Neural crest cell (in vitro differentiated cells): ENCODE measurements around the gene ATP6V1A. TPM values are rescaled to one million over a fixed set of nuclear protein-coding genes. Genes with fewer than 3 reads are reported as not detected.
A peak's percentile ranks its signal among the peaks of the same experiment; 100 is the strongest.

ENCODE experiments used
- DNase-seq: peaks from one replicate; pipeline ENCODE4 v3.0.0; 2021; ENCODE audit warnings: low read depth, mixed read lengths, low spot score
- H3K27ac Mint-ChIP-seq: one replicate; pipeline ENCODE4 v1.8.0; 2021; ENCODE audit warnings: mild to moderate bottlenecking, mixed read lengths; ENCODE audit not compliant: unreplicated experiment
- H3K27me3 Mint-ChIP-seq: 2 replicates; pipeline ENCODE4 v1.8.0; 2021; ENCODE audit warnings: low read depth, mild to moderate bottlenecking, mixed read lengths
- H3K36me3 Mint-ChIP-seq: 2 replicates; pipeline ENCODE4 v1.8.0; 2021; ENCODE audit warnings: low read depth, mild to moderate bottlenecking, mixed read lengths
- H3K4me1 Mint-ChIP-seq: 2 replicates; pipeline ENCODE4 v1.8.0; 2021; ENCODE audit warnings: mixed read lengths
- H3K4me3 Mint-ChIP-seq: one replicate; pipeline ENCODE4 v1.8.0; 2021; ENCODE audit warnings: mild to moderate bottlenecking, mixed read lengths
- H3K9me3 Mint-ChIP-seq: 2 replicates; pipeline ENCODE4 v1.8.0; 2021; ENCODE audit warnings: mixed read lengths
- total RNA-seq: library from RNA; stranded (reverse); gene quantifications from 2 replicates; pipeline ENCODE4 v1.2.1, GENCODE V29; 2021
- TF ChIP-seq, protein P1 (sequence below): fragments of 200-600 bp; sonication (generic); conservative IDR thresholded peaks from 2 replicates; pipeline ENCODE4 v1.5.0; 2021; ENCODE audit warnings: antibody characterized with exemption, mild to moderate bottlenecking

The ATP6V1A gene
- total RNA-seq, 1 donor from 2014 or later, result 58.1 TPM

DNA sequence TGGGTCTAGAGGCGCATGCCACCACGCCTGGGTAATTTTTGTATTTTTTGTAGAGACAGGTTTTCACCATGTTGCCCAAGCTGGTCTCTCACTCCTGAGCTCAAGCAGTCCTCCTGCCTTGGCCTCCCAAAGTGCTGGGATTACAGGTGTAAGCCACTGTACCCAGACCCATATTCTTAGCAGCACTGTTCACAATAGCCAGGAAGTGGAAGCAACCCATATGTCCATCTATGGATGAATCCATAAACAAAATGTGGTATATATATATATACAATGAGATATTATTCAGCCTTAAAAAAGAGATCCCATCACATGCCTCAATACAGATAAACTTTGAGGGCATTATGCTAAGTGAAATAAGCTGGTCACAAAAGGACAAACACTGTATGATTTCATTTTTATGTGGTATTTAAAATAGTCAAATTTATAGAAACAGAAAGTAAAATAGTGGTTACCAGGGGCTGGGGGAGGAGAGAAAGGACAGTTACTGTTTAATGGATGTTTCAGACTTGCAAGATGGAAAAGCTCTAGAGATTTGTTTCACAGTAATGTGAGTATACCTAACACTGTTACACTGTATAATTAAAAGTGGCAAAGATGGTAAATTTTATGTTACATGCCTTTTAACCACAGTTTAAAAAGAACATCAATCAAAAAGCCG is 56.1 kb downstream of the ATP6V1A start:
- Mint-ChIP-seq H3K4me3 (no peak overlapping the region), H3K27me3 (no peaks in the 10 kb centered on the region), H3K27ac (no peak overlapping the region), H3K4me1 (no peaks in the 10 kb centered on the region), H3K36me3 (peaks cover 3% of the 10 kb centered on the region), H3K9me3 (no peaks in the 10 kb centered on the region)
- DNase-seq, result no peak
- TF ChIP-seq, protein P1, sequence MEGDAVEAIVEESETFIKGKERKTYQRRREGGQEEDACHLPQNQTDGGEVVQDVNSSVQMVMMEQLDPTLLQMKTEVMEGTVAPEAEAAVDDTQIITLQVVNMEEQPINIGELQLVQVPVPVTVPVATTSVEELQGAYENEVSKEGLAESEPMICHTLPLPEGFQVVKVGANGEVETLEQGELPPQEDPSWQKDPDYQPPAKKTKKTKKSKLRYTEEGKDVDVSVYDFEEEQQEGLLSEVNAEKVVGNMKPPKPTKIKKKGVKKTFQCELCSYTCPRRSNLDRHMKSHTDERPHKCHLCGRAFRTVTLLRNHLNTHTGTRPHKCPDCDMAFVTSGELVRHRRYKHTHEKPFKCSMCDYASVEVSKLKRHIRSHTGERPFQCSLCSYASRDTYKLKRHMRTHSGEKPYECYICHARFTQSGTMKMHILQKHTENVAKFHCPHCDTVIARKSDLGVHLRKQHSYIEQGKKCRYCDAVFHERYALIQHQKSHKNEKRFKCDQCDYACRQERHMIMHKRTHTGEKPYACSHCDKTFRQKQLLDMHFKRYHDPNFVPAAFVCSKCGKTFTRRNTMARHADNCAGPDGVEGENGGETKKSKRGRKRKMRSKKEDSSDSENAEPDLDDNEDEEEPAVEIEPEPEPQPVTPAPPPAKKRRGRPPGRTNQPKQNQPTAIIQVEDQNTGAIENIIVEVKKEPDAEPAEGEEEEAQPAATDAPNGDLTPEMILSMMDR, result no peak

DNA sequence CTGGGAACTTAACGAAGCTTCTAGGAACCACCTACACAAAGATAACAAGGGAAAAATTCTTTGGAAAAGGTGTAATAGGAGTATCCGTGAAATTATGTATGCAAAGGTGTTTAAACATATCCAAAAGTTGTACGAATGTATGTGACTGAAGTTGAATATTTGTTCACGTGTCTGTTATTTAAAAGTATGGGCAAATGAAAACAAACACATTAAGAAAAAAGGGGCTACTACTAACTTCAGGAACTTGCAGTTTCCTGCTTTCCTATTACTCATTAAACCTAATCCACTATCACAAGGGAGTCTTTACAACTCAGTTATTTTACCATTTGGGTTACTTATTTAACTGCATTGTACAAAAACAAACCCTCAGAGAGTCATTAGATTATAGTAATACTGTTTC is 57.8 kb downstream of the ATP6V1A start:
- Mint-ChIP-seq H3K4me1 (no peaks in the 10 kb centered on the region), H3K9me3 (no peaks in the 10 kb centered on the region), H3K27ac (no peak overlapping the region), H3K36me3 (peaks cover 3% of the 10 kb centered on the region), H3K4me3 (no peak overlapping the region), H3K27me3 (no peaks in the 10 kb centered on the region)
- DNase-seq, result no peak
- TF ChIP-seq, protein P1, result no peak

DNA sequence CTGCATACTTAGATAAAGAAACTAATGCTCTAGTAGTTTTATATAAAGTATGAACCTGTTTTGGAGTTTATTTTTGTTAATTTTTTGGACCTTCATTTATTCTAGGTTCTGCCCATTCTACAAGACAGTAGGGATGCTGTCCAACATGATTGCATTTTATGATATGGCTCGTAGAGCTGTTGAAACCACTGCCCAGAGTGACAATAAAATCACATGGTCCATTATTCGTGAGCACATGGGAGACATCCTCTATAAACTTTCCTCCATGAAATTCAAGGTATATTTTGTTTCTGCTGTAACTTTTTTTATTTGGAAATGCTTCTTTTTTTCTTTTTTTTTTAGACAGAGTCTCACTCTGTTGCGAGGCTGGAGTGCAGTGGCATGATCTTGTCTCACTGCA is 58.4 kb downstream of the ATP6V1A start:
- DNase-seq, result no peak
- Mint-ChIP-seq H3K27ac (no peak overlapping the region), H3K36me3 (peaks cover 3% of the 10 kb centered on the region), H3K4me1 (no peaks in the 10 kb centered on the region), H3K27me3 (no peaks in the 10 kb centered on the region), H3K4me3 (no peak overlapping the region), H3K9me3 (no peaks in the 10 kb centered on the region)
- TF ChIP-seq, protein P1, result no peak

DNA sequence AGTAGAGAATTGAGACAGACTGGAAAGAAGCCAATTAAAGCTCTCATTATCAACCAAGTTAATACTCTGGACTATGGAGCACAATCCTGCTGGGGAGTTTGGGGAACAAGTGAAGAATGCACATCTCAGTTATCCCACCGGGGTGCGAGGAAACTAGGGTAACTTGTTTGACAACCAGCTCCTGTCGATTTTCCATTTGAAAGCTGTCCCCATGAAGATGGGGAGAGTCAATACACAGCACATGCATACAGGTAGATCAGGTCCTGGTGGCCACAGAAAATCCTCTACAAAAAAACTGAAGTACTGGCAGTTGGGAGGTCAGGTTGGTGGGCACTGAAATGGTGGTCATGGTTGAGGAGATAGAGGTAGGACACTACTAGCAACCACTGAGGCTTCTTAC is 66.0 kb downstream of the ATP6V1A start:
- TF ChIP-seq, protein P1, result no peak
- Mint-ChIP-seq H3K4me3 (no peak overlapping the region), H3K36me3 (peaks cover 7% of the 10 kb centered on the region), H3K27me3 (no peaks in the 10 kb centered on the region), H3K9me3 (no peaks in the 10 kb centered on the region), H3K4me1 (no peaks in the 10 kb centered on the region), H3K27ac (no peak overlapping the region)
- no peak for DNase-seq

DNA sequence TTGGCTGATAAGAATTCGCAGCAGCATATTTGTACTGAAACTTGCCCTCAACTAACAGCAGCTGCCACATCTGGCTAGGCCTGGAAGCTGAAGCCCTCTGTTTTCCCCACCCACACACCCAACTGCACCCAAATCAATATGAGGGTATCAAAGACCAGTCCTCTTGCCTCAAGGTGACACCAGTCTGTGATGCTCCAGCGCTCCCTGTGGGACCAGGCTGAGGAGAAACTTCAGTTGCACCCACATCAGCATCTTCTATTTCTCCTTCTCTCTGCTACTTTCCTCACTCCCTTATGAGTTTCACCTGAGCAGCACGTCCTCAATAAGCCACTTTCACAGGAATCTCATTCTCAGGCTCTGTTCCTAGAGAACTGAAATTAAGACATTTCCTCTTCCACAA is 73.0 kb downstream of the ATP6V1A start:
- no peaks in the 10 kb centered on the region for H3K4me1 Mint-ChIP-seq
- TF ChIP-seq, protein P1, result no peak
- no peak for DNase-seq
- H3K36me3 Mint-ChIP-seq, result no peaks in the 10 kb centered on the region
- peak overlapping the region; percentile 19 for H3K27ac Mint-ChIP-seq
- no peak overlapping the region for H3K4me3 Mint-ChIP-seq
- no peaks in the 10 kb centered on the region for H3K9me3 Mint-ChIP-seq
- no peaks in the 10 kb centered on the region for H3K27me3 Mint-ChIP-seq
